Stimulated activated CD8-positive, alpha-beta memory T cell treated with anti-CD3 and anti-CD28 coated beads, Interleukin-4, amount 100 ng/mL, for 1 hour (primary cell): ENCODE measurements around the gene GRIK4.
"Not testable (repeated sequence)": the region's sequence is repeated elsewhere in the genome, so short reads cannot be mapped to it uniquely, and the experiment has no call there.

Experiments
- DNase-seq, 2 donors: peaks; one replicate each; pipeline ENCODE4 v3.0.0-alpha.2; 2020; ENCODE audit warnings: low read depth in 2 of 2, low spot score in 1 of 2

GRIK4 gene

DNA sequence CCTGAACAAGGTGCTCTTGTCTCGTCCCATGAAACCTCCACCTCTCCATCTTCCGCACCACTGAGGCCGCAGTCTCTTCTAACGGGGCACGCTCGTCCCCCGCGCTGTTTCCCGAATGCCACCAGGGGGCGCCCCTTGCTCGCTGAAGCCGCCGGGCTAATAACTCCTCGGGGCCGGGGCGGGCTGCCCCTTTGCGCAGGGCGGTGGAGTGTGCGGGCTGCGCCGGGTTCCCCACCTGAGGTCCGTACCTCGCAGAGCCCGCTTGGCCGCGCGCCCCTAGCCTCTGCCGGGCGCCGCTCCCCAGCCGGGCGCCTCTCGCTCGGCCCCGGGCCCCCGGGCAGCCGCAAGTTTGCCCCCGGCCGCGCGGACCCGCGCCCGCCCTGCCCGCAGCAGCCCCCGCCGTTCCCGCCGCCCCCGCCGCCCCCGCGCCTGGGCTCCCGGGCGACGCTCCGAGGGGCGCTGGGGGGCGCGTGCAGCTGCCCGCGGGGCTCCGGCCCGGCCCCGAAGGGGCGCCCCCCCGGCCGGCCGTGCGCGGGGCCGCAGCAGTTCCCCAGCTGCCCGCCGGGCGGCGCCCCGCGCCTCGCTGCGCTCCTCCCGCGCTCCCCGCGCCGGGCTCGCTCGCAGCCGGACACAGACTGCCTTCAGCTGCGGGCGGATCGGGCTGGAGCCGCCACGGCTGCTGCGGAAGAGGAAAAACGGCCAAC lies at the start of gene GRIK4:
Gene GRIK4, plus strand, starts transcription at position 633 of the 704 bp plus-strand sequence. CDS start 148,571 bp downstream, outside the sequence.
- peak; percentile 32 to 47 for DNase-seq

DNA sequence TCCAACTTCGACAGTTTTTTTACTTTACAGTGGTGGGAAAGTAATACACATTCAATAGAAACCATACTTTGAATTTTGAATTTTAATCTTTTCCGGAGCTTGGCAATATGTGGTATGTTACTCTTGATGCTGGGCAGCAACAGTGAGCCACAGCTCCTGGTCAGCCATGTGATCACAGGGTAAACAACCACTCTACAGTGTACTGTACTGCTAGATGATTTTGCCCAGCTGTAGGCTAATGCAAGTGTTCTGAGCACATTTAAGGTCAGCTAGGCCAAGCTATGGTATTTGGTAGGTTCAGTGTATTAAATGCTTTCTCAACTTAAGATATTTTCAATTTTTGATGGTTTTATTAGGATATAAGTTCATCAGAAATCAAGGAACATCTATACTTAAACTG lies 48.7 kb upstream of the GRIK4 start:
- no peak for DNase-seq

- DNase-seq: no peak
Observed at GRCh38 chr11:120465921-120466534, 45.5 kb upstream of the GRIK4 start.

- no peak for DNase-seq
Observed at GRCh38 chr11:120467627-120468026, 43.9 kb upstream of the GRIK4 start.

GRCh38 chr11:120471131-120471530 lies 40.4 kb upstream of the GRIK4 start:
- DNase-seq: no peak

GRCh38 chr11:120471994-120472393 lies 39.6 kb upstream of the GRIK4 start:
- DNase-seq: no peak

GRCh38 chr11:120473503-120473902 lies 38.0 kb upstream of the GRIK4 start:
- DNase-seq: no peak

- DNase-seq: no peak
Observed at GRCh38 chr11:120482149-120482548, 29.4 kb upstream of the GRIK4 start.

GRCh38 chr11:120484722-120485121 lies 26.8 kb upstream of the GRIK4 start:
- no peak for DNase-seq

GRCh38 chr11:120486138-120486537 lies 25.4 kb upstream of the GRIK4 start:
- DNase-seq: no peak

GRCh38 chr11:120489799-120490198 lies 21.7 kb upstream of the GRIK4 start:
- DNase-seq: no peak

DNA sequence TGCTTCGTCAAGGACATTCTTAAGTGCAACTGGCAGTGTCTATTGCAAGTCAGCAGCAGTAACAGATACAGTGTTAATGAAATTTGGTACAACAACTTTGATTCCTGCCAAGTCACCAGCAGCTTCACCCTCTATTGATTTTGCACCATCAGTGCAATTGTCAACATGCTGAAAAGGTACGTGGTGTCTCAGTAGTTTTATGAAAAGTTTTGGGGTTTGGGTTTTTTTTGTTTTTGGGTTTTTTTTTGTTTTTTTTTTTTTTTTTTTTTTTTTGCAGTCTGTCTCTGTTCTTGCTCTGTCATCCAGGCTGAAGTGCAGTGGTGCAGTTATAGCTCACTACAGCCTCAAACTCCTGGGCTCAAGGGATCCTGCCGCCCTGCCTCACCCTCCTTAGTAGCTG lies 19.1 kb upstream of the GRIK4 start:
- no peak for DNase-seq

DNA sequence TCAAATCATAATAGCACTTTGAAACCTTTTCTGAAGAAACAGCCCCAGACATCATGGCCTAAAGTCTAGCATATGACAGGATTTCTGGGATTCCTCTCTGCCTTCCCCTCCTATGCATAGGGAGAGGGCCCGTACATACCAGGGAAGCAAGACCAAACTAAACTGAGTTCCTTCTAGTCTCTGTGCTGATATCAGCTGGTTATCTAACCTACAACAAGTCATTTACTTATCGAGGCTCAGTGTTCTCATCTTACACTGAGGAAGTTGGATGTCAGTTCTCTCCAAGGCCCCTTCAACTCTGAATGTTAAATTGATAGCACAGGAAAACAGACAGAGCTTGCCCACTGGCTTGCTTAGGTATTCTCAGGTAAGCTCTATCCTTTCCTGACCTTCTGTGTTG lies 17.0 kb upstream of the GRIK4 start:
- DNase-seq: no peak

DNA sequence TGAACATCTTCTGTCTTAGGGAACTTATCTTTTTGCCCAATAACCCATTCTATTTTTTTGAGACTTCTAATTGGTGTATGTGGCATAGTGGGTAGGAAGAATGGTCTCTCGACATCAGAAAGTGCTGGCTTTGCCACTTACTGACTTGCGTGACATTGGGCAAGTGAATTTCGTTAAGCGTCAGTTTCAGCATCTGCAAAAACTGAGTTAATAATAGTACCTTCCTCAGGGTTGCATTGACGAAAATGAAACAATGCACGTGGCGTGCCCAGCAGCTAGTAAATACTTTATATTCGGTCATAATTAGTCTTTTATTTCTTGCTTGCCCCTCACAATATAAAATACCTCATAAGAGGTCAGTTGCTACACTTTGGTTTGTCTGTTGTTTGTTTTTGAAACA lies 12.5 kb upstream of the GRIK4 start:
- no peak for DNase-seq

GRCh38 chr11:120499859-120500258 lies 11.7 kb upstream of the GRIK4 start:
- DNase-seq: no peak

GRCh38 chr11:120500414-120501071 lies 11.0 kb upstream of the GRIK4 start:
- DNase-seq: no peak

DNA sequence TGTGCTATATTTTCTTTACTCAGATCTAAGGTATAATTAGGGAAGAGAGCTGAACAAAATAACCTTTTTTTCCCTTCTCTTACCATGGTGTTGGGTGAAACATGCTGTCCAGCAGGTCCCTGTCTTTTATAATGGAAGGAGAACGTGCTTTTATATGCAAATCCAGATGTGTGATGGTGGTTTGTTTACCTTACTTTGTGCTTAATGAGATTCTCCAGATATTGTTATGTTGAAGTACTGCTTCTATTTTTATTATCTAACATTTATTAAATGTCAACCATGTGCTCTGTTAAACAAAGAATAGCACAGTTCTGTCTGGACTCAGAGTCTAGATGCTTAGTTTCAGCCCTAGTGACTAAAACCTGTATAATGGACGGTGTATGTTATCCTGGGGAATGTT lies 10.1 kb upstream of the GRIK4 start:
- DNase-seq: no peak

DNA sequence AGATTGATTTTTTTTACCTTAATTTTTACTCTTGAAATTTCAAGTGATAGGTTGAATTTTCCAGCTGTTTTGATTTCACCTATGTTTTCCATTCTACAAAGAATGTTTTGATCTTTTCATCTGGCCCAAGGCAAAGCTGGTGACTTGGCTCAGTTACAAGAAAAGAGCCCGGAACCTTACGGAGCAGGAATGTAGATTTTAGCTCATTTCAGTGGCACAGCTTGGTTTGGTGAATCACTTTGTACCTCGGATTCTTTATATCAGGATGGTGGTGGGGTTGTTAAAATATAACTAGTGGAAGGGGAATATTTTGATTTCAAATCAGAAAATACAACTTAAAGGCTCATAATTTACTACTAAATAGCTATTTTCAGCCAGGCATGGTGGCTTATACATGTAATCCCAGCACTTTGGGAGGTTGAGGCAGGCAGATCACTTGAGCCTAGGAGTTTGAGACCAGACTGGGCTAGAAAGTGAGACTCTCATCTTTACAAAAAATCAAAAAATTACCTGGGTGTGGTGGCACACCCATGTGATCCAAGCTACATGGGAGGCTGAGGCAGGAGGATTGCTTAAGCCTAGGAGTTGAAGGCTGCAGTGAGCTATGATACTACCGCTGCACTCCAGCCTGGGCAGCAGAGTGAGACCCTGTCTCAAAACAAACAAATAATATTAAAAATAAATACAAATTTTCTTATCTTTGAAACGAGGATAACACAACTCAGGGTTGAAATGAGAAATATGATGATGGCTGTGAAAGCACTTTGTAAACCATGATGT lies 9.4 kb upstream of the GRIK4 start:
- DNase-seq: no peak

- DNase-seq: not testable (repeated sequence)
Observed at GRCh38 chr11:120503529-120503928, 8.0 kb upstream of the GRIK4 start.

- no peak for DNase-seq
Observed at GRCh38 chr11:120505801-120506425, 5.6 kb upstream of the GRIK4 start.

DNA sequence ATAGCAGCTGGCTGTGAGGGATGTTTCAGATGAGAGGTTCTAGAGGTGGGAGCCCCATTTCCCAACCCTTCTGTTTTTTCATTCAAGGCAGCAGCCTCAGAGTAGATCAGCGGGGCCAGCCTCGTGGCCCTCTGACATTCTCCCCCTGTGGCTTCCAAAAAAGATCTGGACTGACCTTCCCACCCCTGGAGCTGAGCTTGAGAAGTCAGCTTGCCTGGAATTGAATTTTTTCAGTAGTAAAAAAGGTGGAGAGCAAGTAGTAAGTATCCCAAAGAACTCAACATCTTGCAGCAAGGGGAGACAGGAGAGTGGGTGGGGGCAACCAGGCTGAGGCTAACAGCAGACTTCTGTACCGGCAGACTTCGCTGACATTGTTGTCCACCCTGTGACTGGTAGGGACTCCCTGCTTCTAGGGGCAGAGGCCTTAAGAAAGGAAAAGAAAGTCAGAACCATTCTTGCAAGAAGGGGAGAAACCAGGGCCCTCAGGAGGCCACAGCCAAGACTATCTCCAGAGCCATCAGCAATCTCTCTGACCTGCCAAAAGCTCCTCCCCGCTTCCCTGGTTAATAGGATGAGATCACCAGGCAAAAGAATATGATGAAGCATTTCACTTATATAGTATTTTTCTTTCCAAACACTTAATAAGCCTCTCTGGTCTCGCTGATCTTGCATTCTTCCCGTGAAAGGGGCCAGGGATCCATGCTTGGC lies 2.0 kb upstream of the GRIK4 start:
- no peak for DNase-seq
